ENCODE measurements around the gene UBE2O. TPM values are rescaled to one million over a fixed set of nuclear protein-coding genes. Genes with fewer than 3 reads are reported as not detected.
A peak's percentile ranks its signal among the peaks of the same experiment; 100 is the strongest.

UBE2O gene
- total RNA-seq, 1 donor from 2014 or later = 18.1 TPM

GRCh38 chr17:76414334-76415295, 38.3 kb downstream of the UBE2O start:
- DNase-seq = peak; percentile 90

GRCh38 chr17:76411247-76411646, 41.7 kb downstream of the UBE2O start:
- DNase-seq = no peak

GRCh38 chr17:76410328-76410965, 42.5 kb downstream of the UBE2O start:
- DNase-seq = no peak

- peak; percentile 77 for DNase-seq
These were observed 44.7 kb downstream of the UBE2O start for GRCh38 chr17:76408037-76408849.

GRCh38 chr17:76407509-76407908, 45.4 kb downstream of the UBE2O start:
- no peak for DNase-seq

GRCh38 chr17:76405967-76406647, 46.8 kb downstream of the UBE2O start:
- peak; percentile 33 for DNase-seq

GRCh38 chr17:76405607-76405966, 47.4 kb downstream of the UBE2O start:
- DNase-seq = no peak

GRCh38 chr17:76404976-76405563, 47.9 kb downstream of the UBE2O start:
- no peak for DNase-seq

- no peak for DNase-seq
These were observed 48.7 kb downstream of the UBE2O start for GRCh38 chr17:76404256-76404655.

- no peak for DNase-seq
These were observed 50.2 kb downstream of the UBE2O start for GRCh38 chr17:76402711-76403110.

GRCh38 chr17:76399175-76400172, 53.5 kb downstream of the UBE2O start:
- DNase-seq = no peak

- no peak for DNase-seq
These were observed 54.3 kb downstream of the UBE2O start for GRCh38 chr17:76398523-76399174.

GRCh38 chr17:76397687-76398522, 55.0 kb downstream of the UBE2O start:
- peak; percentile 96 for DNase-seq

GRCh38 chr17:76397184-76397583, 55.8 kb downstream of the UBE2O start:
- no peak for DNase-seq

- no peak for DNase-seq
These were observed 57.0 kb downstream of the UBE2O start for GRCh38 chr17:76395980-76396379.

GRCh38 chr17:76394166-76394565, 58.8 kb downstream of the UBE2O start:
- no peak for DNase-seq

GRCh38 chr17:76391200-76391715, 61.7 kb downstream of the UBE2O start:
- DNase-seq = no peak

- DNase-seq = peak; percentile 51
These were observed 62.9 kb downstream of the UBE2O start for GRCh38 chr17:76390003-76390421.
